WERI-Rb-1 (cell line): ENCODE data around the gene DPH1.

Experiments
- DNase-seq: peaks from one replicate; pipeline ENCODE4 v3.0.0-alpha.2; 2020
- H3K27ac ChIP-seq: fragments of 250-450 bp; sonication (Bioruptor Pico); 2 replicates; pipeline ENCODE4 v1.5.1; 2020; ENCODE audit warnings: mild to moderate bottlenecking, moderate library complexity
- H3K27me3 ChIP-seq: fragments of 250-450 bp; sonication (Bioruptor Pico); 2 replicates; pipeline ENCODE4 v1.5.1; 2021; ENCODE audit warnings: mild to moderate bottlenecking, low read depth, moderate library complexity; ENCODE audit not compliant: insufficient read depth, severe bottlenecking
- H3K36me3 ChIP-seq: fragments of 250-450 bp; sonication (Bioruptor Pico); 2 replicates; pipeline ENCODE4 v1.5.1; 2020; ENCODE audit warnings: mild to moderate bottlenecking, moderate library complexity
- H3K4me3 ChIP-seq: 2 replicates; pipeline ENCODE4 v1.5.1; 2011; ENCODE audit warnings: low read depth, mild to moderate bottlenecking, control low read depth, low read length
- H3K9me3 ChIP-seq: fragments of 250-450 bp; sonication (Bioruptor Pico); 2 replicates; pipeline ENCODE4 v1.5.1; 2021; ENCODE audit warnings: mild to moderate bottlenecking, moderate library complexity; ENCODE audit not compliant: severe bottlenecking
- TF ChIP-seq, protein P1 (sequence below): IDR thresholded peaks from 2 replicates; pipeline ENCODE4 v1.5.1; 2011; ENCODE audit warnings: low read depth, mild to moderate bottlenecking, control low read depth, inconsistent platforms, low read length

Gene DPH1

DNA sequence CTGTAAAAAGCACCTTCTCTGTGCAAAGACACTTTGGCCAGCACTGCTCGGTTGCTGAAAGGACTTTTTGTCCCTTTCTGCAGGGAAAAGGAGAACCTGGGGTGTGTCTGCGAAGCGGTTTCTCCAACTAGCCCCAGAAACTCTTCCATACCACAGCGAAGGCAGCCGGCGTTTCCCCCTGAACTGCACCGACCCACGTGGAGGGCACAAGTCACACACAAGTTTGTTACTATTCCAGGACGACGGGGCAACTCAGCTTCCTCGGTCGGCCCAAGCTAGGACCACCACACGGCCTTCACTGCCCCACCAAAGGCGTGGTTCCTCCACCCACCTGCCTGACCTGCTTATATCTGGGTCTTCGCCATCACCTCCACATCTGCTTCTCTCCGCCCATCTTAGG lies 6.7 kb upstream of the DPH1 start:
- TF ChIP-seq, protein P1, sequence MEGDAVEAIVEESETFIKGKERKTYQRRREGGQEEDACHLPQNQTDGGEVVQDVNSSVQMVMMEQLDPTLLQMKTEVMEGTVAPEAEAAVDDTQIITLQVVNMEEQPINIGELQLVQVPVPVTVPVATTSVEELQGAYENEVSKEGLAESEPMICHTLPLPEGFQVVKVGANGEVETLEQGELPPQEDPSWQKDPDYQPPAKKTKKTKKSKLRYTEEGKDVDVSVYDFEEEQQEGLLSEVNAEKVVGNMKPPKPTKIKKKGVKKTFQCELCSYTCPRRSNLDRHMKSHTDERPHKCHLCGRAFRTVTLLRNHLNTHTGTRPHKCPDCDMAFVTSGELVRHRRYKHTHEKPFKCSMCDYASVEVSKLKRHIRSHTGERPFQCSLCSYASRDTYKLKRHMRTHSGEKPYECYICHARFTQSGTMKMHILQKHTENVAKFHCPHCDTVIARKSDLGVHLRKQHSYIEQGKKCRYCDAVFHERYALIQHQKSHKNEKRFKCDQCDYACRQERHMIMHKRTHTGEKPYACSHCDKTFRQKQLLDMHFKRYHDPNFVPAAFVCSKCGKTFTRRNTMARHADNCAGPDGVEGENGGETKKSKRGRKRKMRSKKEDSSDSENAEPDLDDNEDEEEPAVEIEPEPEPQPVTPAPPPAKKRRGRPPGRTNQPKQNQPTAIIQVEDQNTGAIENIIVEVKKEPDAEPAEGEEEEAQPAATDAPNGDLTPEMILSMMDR: no peak
- H3K4me3 ChIP-seq: peak overlapping the region; percentile 25
- H3K36me3 ChIP-seq: no peaks in the 10 kb centered on the region
- peak overlapping the region; percentile 57 for H3K27ac ChIP-seq
- H3K27me3 ChIP-seq: no peaks in the 10 kb centered on the region
- H3K9me3 ChIP-seq: no peaks in the 10 kb centered on the region
- no peak for DNase-seq

DNA sequence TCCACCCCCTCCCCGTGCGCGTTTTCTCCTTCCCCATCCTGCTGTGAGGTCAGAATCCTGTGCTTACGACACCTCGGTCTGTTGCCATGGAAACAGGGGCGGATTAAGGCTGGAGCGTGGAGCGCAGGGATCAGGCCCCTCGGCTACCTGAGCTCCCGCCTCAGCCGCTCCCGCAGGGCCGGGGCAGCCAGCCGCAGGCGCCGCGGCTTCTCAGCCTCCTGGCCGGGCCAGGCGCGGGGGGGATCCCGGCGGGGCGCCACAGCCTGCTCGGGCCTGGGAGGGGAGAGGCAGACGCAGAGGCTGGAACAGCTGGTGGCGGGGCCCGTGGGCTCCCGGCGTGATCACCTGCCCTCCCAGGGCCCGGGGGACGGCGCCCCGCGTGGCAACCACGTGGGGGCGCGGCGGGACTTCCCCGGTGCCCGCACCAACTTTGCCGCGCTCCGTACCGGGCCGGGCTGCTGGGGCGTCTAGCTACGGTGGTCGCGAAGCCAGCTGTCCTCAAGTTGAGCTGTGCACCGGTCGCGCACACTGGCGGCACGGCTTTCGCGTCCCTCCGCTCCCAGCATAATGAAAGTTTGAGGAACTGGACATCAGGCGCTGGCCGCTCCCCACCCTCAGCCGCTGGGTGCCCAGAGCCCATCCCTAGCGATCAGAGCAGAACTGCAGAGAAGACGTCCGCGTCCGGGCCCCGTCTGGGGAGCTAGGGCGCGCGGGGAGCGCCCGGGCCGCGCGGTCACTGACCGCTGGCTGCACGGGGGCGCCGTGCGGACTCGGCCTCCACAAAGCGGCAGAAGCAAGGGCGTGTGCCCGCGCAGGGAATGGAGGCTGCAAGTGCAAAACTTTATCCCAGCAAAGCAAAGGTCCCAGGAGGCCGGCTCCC lies 6.0 kb upstream of the DPH1 start:
- H3K4me3 ChIP-seq: peak overlapping the region; percentile 88
- TF ChIP-seq, protein P1: 0 out of 2 replicates have a peak, but pooled peaks have one; percentile 10
- H3K27me3 ChIP-seq: no peaks in the 10 kb centered on the region
- no peaks in the 10 kb centered on the region for H3K9me3 ChIP-seq
- H3K36me3 ChIP-seq: no peaks in the 10 kb centered on the region
- peak overlapping the region; percentile 79 for H3K27ac ChIP-seq
- DNase-seq: peak; percentile 95

DNA sequence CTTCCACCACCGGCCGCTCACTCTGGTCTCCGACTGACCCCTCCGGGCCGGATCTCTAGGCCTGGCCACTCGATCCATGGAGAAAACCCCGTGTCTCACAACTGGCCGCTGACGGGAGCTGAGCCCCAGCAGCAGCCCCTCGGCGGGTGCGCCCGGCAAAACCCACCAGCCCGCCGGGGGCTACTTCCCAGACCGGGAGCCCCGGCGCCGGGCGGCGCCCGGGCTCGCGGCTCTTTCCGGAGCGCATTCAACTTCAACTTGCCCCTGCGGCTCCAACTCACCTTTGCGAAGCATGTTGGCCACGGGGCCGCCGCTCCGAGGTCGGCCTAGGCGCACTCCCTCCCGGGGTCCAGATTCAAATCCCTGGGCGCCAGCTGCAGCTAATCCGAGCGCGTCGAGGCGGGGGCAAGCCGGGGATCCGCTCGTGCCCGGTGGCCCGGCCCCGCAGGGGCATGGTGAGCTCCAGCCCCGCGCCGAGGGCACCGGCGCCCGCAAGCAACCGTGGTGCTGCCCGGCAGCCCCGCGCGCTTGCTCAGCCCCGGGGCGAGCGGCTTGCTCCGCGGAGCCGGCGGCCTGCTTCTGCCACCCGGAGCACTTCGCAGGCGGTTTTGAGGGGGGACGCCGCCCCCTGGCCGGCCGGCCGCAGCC lies 5.3 kb upstream of the DPH1 start:
- H3K4me3 ChIP-seq: peak overlapping the region; percentile 88
- TF ChIP-seq, protein P1: no peak
- peak; percentile 57 for DNase-seq
- no peaks in the 10 kb centered on the region for H3K9me3 ChIP-seq
- no peaks in the 10 kb centered on the region for H3K36me3 ChIP-seq
- H3K27ac ChIP-seq: peak overlapping the region; percentile 79
- H3K27me3 ChIP-seq: no peaks in the 10 kb centered on the region

DNA sequence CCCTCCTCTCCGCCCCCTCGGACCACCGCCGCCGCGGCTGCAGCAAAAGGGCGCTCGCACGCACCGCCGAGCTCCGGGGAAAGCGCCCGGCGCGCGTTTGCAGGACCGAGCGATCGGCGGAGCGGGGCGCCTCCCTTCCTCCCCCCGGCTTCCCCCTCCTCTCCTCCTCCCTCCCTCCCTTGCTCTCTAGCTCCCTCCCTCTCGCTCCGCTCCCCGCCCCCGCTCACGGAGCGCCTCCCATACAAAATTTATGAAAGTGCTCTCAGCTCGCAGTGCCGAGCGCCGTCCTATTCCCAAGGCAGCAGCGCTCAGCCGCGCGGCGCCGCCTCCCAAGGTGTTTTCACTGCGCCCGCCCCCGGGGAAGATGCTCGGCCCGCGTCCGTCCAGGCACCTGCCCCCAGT lies 4.7 kb upstream of the DPH1 start, which contains the start of gene RTN4RL1:
TSS of gene RTN4RL1 (minus strand) at position 115 of the 402 bp plus-strand sequence. CDS start 469 bp downstream, outside the sequence.
- Histone ChIP-seq H3K27me3 (no peaks in the 10 kb centered on the region), H3K4me3 (peak within 1 kb of the TSS; percentile 88), H3K36me3 (peaks cover 2% of the 10 kb centered on the region; the same call in 1 of the 2 replicates), H3K9me3 (no peaks in the 10 kb centered on the region), H3K27ac (peak within 1 kb of the TSS; percentile 79)
- TF ChIP-seq, protein P1: no peak
- DNase-seq: peak; percentile 89

DNA sequence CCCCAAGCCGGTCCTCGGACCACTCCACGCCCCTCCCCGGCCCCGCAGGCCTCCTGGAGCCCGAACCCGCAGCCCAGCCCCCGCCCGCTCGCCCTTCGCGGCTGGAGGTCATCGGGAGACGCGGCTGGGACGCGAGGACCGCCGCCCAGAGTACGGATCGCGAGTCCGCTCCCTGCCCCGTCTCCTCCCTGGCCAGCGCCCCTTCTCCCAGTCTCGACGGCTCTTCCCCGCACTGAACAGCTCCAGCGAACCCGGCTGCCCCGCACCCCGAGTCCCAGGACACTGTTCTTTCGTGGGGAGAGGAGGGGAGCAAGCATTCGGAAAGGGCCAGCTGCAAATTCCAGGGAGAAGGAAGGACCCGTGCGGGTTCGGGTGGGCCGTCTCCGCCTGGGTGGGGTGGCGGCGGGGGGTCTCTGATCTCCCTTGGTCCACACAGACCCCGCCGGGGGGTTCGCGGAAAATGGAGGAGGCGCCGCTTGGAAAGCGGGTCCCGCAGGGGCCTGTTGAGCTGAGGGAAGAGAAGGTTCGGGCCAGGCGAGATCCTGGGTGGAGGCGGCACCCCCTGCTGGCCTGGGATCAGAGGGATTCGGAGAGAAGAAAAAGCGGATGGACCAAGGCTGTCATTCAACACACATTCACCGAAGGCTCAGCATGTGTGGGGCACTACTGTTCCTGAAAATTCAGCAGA lies 4.2 kb upstream of the DPH1 start:
- Histone ChIP-seq H3K9me3 (no peaks in the 10 kb centered on the region), H3K36me3 (peaks cover 4% of the 10 kb centered on the region; the same call in 1 of the 2 replicates), H3K27ac (peak overlapping the region; percentile 79), H3K4me3 (peak overlapping the region; percentile 88), H3K27me3 (no peaks in the 10 kb centered on the region)
- peak; percentile 90 for DNase-seq
- TF ChIP-seq, protein P1: peak; percentile 82
